Activated naive CD4-positive, alpha-beta T cell treated with anti-CD3 and anti-CD28 coated beads, Interleukin-2, amount 10 ng/mL, durations not matched to agents 7 days and 5 days (primary cell): ENCODE results near the gene GDPD5.

Experiments
- CTCF ChIA-PET: fragments of 350-600 bp; sonication (Branson Sonifier 250); formaldehyde crosslinking; loops from one replicate; lab custom pipeline; 2021; ENCODE audit warnings: antibody characterized with exemption; lab: Charles Lee
- DNase-seq: peaks from one replicate; pipeline ENCODE4 v3.0.0-alpha.2; 2020
- H3K27ac Mint-ChIP-seq: one replicate; pipeline ENCODE4 v1.8.0; 2021; ENCODE audit warnings: mild to moderate bottlenecking, moderate library complexity, mixed read lengths
- H3K27me3 Mint-ChIP-seq: one replicate; pipeline ENCODE4 v1.8.0; 2021; ENCODE audit warnings: mild to moderate bottlenecking, mixed read lengths
- H3K36me3 Mint-ChIP-seq: one replicate; pipeline ENCODE4 v1.8.0; 2021; ENCODE audit warnings: mixed read lengths
- H3K4me1 Mint-ChIP-seq: one replicate; pipeline ENCODE4 v1.8.0; 2021; ENCODE audit warnings: mixed read lengths
- H3K4me3 Mint-ChIP-seq: one replicate; pipeline ENCODE4 v1.8.0; 2021; ENCODE audit warnings: mild to moderate bottlenecking, moderate library complexity, mixed read lengths
- H3K9me3 Mint-ChIP-seq: one replicate; pipeline ENCODE4 v1.8.0; 2021; ENCODE audit warnings: mixed read lengths

GDPD5 gene

GRCh38 chr11:75509020-75509720 lies 16.6 kb downstream of the GDPD5 start:
- Mint-ChIP-seq H3K4me3 (no peak overlapping the region), H3K9me3 (no peaks in the 10 kb centered on the region), H3K36me3 (peaks cover 1% of the 10 kb centered on the region), H3K27ac (peak overlapping the region; percentile 95), H3K27me3 (peaks cover 11% of the 10 kb centered on the region), H3K4me1 (peaks cover 26% of the 10 kb centered on the region)
- CTCF ChIA-PET = interaction anchor here (0.6 to 2.0 kb wide), 4 partner anchors 15 to 618 kb away, joined by 3 to 4 read pairs (median 4); no protein-coding TSS in a partner anchor
- DNase-seq = no peak

GRCh38 chr11:75508051-75508561 lies 17.6 kb downstream of the GDPD5 start:
- CTCF ChIA-PET = interaction anchor here (1.0 kb wide), 1 partner anchor 23 kb away, joined by 3 read pairs; no protein-coding TSS in a partner anchor
- no peak overlapping the region for H3K4me3 Mint-ChIP-seq
- peaks cover 6% of the 10 kb centered on the region for H3K27me3 Mint-ChIP-seq
- no peaks in the 10 kb centered on the region for H3K9me3 Mint-ChIP-seq
- H3K36me3 Mint-ChIP-seq = peaks cover 1% of the 10 kb centered on the region
- peak overlapping the region; percentile 95 for H3K27ac Mint-ChIP-seq
- peaks cover 26% of the 10 kb centered on the region for H3K4me1 Mint-ChIP-seq
- peak; percentile 77 for DNase-seq

- peaks cover 28% of the 10 kb centered on the region for H3K4me1 Mint-ChIP-seq
- H3K27ac Mint-ChIP-seq = peak overlapping the region; percentile 95
- no peaks in the 10 kb centered on the region for H3K9me3 Mint-ChIP-seq
- DNase-seq = no peak
- no peak overlapping the region for H3K4me3 Mint-ChIP-seq
- CTCF ChIA-PET = no interaction called here
- H3K36me3 Mint-ChIP-seq = peaks cover 1% of the 10 kb centered on the region
- peaks cover 6% of the 10 kb centered on the region for H3K27me3 Mint-ChIP-seq
These were observed 18.2 kb downstream of the GDPD5 start for GRCh38 chr11:75507571-75507970.

GRCh38 chr11:75506827-75507226 lies 18.9 kb downstream of the GDPD5 start:
- no peak overlapping the region for H3K4me3 Mint-ChIP-seq
- CTCF ChIA-PET = no interaction called here
- peaks cover 6% of the 10 kb centered on the region for H3K27me3 Mint-ChIP-seq
- DNase-seq = no peak
- H3K9me3 Mint-ChIP-seq = no peaks in the 10 kb centered on the region
- H3K27ac Mint-ChIP-seq = no peak overlapping the region
- peaks cover 1% of the 10 kb centered on the region for H3K36me3 Mint-ChIP-seq
- H3K4me1 Mint-ChIP-seq = peaks cover 34% of the 10 kb centered on the region

GRCh38 chr11:75505916-75506692 lies 19.6 kb downstream of the GDPD5 start:
- CTCF ChIA-PET = no interaction called here
- H3K36me3 Mint-ChIP-seq = peaks cover 1% of the 10 kb centered on the region
- H3K4me1 Mint-ChIP-seq = peaks cover 34% of the 10 kb centered on the region
- H3K27ac Mint-ChIP-seq = no peak overlapping the region
- H3K4me3 Mint-ChIP-seq = no peak overlapping the region
- no peak for DNase-seq
- H3K27me3 Mint-ChIP-seq = peaks cover 1% of the 10 kb centered on the region
- H3K9me3 Mint-ChIP-seq = no peaks in the 10 kb centered on the region

GRCh38 chr11:75504501-75504900 lies 21.2 kb downstream of the GDPD5 start:
- peaks cover 41% of the 10 kb centered on the region for H3K4me1 Mint-ChIP-seq
- CTCF ChIA-PET = no interaction called here
- peaks cover 1% of the 10 kb centered on the region for H3K36me3 Mint-ChIP-seq
- peaks cover 10% of the 10 kb centered on the region for H3K27me3 Mint-ChIP-seq
- no peaks in the 10 kb centered on the region for H3K9me3 Mint-ChIP-seq
- H3K4me3 Mint-ChIP-seq = no peak overlapping the region
- DNase-seq = no peak
- H3K27ac Mint-ChIP-seq = no peak overlapping the region

GRCh38 chr11:75503531-75504099 lies 22.1 kb downstream of the GDPD5 start:
- no peak for DNase-seq
- CTCF ChIA-PET = interaction anchor here (1.0 kb wide), 1 partner anchor 29 kb away, joined by 3 read pairs; no protein-coding TSS in a partner anchor
- Mint-ChIP-seq H3K4me3 (no peak overlapping the region), H3K27ac (no peak overlapping the region), H3K9me3 (no peaks in the 10 kb centered on the region), H3K27me3 (peaks cover 12% of the 10 kb centered on the region), H3K4me1 (peaks cover 33% of the 10 kb centered on the region), H3K36me3 (peaks cover 1% of the 10 kb centered on the region)

- DNase-seq = no peak
- H3K4me3 Mint-ChIP-seq = no peak overlapping the region
- H3K4me1 Mint-ChIP-seq = peaks cover 22% of the 10 kb centered on the region
- H3K27ac Mint-ChIP-seq = no peak overlapping the region
- H3K27me3 Mint-ChIP-seq = peaks cover 12% of the 10 kb centered on the region
- no peaks in the 10 kb centered on the region for H3K9me3 Mint-ChIP-seq
- CTCF ChIA-PET = no interaction called here
- H3K36me3 Mint-ChIP-seq = peaks cover 1% of the 10 kb centered on the region
These were observed 23.6 kb downstream of the GDPD5 start for GRCh38 chr11:75502138-75502537.

- CTCF ChIA-PET = no interaction called here
- peaks cover 16% of the 10 kb centered on the region for H3K27me3 Mint-ChIP-seq
- no peak for DNase-seq
These were observed 25.0 kb downstream of the GDPD5 start for GRCh38 chr11:75500742-75501141.

GRCh38 chr11:75499423-75500190 lies 26.1 kb downstream of the GDPD5 start:
- H3K9me3 Mint-ChIP-seq = no peaks in the 10 kb centered on the region
- H3K27ac Mint-ChIP-seq = no peak overlapping the region
- H3K4me3 Mint-ChIP-seq = no peak overlapping the region
- peaks cover 16% of the 10 kb centered on the region for H3K27me3 Mint-ChIP-seq
- peaks cover 22% of the 10 kb centered on the region for H3K4me1 Mint-ChIP-seq
- DNase-seq = no peak
- H3K36me3 Mint-ChIP-seq = no peaks in the 10 kb centered on the region
- CTCF ChIA-PET = interaction anchor here (0.6 kb wide), 1 partner anchor 29 kb away, joined by 3 read pairs; no protein-coding TSS in a partner anchor

More at GRCh38 chr11:75500742-75501141, 25.0 kb downstream of the GDPD5 start:
- Mint-ChIP-seq H3K36me3 (peaks cover 1% of the 10 kb centered on the region), H3K4me1 (peaks cover 22% of the 10 kb centered on the region), H3K27ac (no peak overlapping the region), H3K4me3 (no peak overlapping the region), H3K9me3 (no peaks in the 10 kb centered on the region)

GRCh38 chr11:75498556-75499255 lies 27.0 kb downstream of the GDPD5 start:
- no peaks in the 10 kb centered on the region for H3K9me3 Mint-ChIP-seq
- no peak overlapping the region for H3K27ac Mint-ChIP-seq
- no peaks in the 10 kb centered on the region for H3K36me3 Mint-ChIP-seq
- peaks cover 22% of the 10 kb centered on the region for H3K4me1 Mint-ChIP-seq
- CTCF ChIA-PET = interaction anchor here (0.6 kb wide), 1 partner anchor 30 kb away, joined by 3 read pairs; no protein-coding TSS in a partner anchor
- no peak for DNase-seq
- H3K27me3 Mint-ChIP-seq = peaks cover 16% of the 10 kb centered on the region
- no peak overlapping the region for H3K4me3 Mint-ChIP-seq

- H3K4me3 Mint-ChIP-seq = no peak overlapping the region
- H3K27me3 Mint-ChIP-seq = peaks cover 16% of the 10 kb centered on the region
- H3K9me3 Mint-ChIP-seq = no peaks in the 10 kb centered on the region
- CTCF ChIA-PET = no interaction called here
- DNase-seq = no peak
- no peak overlapping the region for H3K27ac Mint-ChIP-seq
- no peaks in the 10 kb centered on the region for H3K36me3 Mint-ChIP-seq
- H3K4me1 Mint-ChIP-seq = peaks cover 27% of the 10 kb centered on the region
These were observed 27.8 kb downstream of the GDPD5 start for GRCh38 chr11:75497788-75498409.
